HG02623 (cell line): ENCODE data around the gene FSTL5.

Source experiments
- ATAC-seq: cut with Tn5 transposase; IDR thresholded peaks from one replicate; pipeline ENCODE4 v1.9.1; 2021; ENCODE audit warnings: moderate library complexity; ENCODE audit not compliant: unreplicated experiment

FSTL5 gene

DNA sequence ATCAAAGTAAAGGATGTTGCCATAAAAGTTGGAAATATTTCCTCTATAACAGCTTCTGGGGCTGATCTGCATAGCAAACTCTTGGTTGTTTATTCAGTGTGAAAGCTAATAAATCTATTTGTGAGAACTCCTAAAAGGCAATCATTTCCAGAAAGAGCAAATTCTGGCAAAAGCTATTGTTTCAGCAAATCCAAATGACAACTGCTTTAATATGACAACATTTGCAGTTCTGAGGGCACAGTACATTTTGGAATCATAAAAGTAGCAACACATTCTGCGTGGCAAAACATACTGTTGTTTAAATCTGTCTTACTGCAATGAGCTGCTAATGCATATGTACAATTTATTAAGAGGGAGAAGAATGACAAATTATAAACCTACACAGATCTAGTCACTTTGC lies 818.1 kb downstream of the FSTL5 start:
- no peak for ATAC-seq

DNA sequence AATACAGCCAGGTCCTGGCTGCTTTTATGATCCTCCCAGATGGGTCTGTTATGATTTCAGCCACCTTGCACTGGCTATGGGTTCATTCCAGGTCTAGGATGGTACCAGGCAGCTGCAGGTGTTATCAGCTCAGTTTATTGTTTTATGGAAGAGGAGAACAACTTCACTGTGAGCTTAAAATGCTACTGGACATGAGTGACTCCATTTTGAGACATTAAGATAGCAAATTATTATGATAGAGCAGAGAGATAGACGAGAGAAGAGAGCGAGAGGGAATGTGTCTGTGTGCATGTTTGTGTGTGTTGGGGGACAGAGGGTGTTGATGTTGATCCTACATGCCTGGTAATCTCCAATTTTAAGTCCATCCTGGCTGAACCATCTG lies 820.2 kb downstream of the FSTL5 start:
- ATAC-seq, result no peak

DNA sequence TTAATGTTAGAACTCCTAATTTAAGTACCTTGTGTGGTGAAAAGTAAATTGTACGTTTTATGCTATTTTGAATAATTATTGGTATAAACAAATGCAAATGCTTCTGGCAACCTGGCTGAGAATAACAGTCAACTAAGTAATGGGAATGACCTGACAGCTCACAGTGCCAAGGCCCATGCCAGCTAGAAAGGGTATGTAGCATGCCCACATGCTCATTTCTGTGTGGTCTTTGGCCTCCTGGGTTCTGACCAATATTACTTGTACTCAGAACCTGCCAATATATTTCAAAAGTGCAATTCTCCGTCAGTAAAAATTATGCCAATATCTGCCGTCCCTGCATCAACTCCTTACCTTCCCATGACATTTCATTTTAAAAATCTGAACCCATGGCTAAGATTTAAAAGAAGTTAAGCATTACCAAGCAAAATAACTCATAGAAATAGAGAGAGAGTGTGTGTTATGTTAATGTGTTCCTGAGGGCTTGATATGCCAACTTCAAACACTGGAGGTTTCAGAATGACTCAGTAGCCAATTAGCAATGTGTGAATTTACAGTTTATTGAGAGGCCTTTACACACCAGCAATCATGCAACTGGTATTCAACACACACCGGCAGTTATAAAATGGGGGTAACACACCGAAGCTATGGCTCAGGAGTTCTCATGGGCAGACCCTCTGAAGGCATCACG lies 820.8 kb downstream of the FSTL5 start:
- ATAC-seq, result no peak

DNA sequence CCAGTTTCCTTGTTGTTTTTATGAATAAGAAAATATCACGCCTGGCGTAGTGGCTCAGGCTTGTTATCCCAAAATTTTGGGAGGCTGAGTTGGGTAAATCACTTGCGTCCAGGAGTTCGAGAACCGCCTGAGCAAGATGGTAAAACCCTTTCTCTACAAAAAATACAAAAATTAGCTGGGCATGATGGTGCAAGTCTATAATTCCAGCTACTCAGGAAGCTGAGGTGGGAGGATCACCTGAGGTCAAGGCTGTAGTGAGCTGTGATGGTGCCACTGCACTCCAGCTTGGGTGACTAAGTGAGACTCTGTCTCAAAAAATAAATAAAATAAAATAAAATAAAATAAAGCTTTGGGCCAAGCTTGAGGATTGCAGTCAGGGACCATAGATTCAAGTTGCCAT lies 827.2 kb downstream of the FSTL5 start:
- ATAC-seq, result no peak

DNA sequence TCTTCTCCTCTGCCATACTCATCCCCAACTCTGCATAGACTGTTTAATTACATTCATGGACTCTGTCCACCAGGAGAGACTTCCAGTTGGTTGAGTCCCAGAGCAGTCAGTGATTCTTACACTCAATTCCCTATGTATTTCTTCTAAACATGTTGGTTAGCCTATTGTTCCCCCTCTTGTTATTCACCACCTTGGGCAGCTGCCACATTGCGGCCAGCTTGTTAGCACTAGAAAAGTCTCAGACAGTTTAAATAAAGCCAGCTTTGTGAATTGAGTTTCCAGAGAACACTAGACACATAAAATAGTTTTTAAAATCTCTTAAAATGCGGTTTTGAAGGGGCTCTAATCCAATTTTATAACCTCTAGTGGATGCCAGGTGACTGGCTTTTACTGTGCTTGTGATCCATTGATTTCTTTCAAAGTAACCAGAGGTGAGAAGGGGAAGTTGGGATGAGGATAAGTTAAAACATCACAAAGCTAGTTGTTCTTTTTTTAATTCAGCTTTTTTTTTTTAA lies 827.7 kb downstream of the FSTL5 start:
- ATAC-seq, result no peak
